HepG2 (cell line): ENCODE data around the gene FEM1C. TPM values are rescaled to one million over a fixed set of nuclear protein-coding genes. Genes with fewer than 3 reads are reported as not detected.

ENCODE experiments used
- AHDC1 ChIP-seq: sonication (generic); formaldehyde crosslinking; IDR thresholded peaks from 2 replicates; pipeline ENCODE4 v1.5.1; 2020; ENCODE audit warnings: mild to moderate bottlenecking, missing genetic modification reagents, borderline replicate concordance
- ARHGAP35 ChIP-seq: sonication (generic); formaldehyde crosslinking; IDR thresholded peaks from 2 replicates; pipeline ENCODE4 v1.9.0; 2022; ENCODE audit warnings: mild to moderate bottlenecking, inconsistent platforms, moderate library complexity, missing genetic modification reagents, borderline replicate concordance
- ESRRA ChIP-seq: sonication (generic); formaldehyde crosslinking; IDR thresholded peaks from 2 replicates; pipeline ENCODE4 v1.5.1; 2020; ENCODE audit warnings: mild to moderate bottlenecking, low read depth, missing genetic modification reagents
- GZF1 ChIP-seq: sonication (generic); formaldehyde crosslinking; IDR thresholded peaks from 2 replicates; pipeline ENCODE4 v1.5.1; 2020; ENCODE audit warnings: mild to moderate bottlenecking, missing genetic modification reagents
- KMT2B ChIP-seq: IDR thresholded peaks from 2 replicates; pipeline ENCODE4 v1.6.1; 2016; ENCODE audit warnings: missing genetic modification reagents, missing compliant biosample characterization
- LBX2 ChIP-seq: sonication (generic); formaldehyde crosslinking; IDR thresholded peaks from 2 replicates; pipeline ENCODE4 v1.5.0; 2020; ENCODE audit warnings: missing genetic modification reagents, mild to moderate bottlenecking, borderline replicate concordance
- NFKBIZ ChIP-seq: IDR thresholded peaks from 2 replicates; pipeline ENCODE4 v1.6.1; 2018; ENCODE audit warnings: missing genetic modification reagents, missing compliant biosample characterization
- PRDM4 ChIP-seq: sonication (generic); formaldehyde crosslinking; IDR thresholded peaks from 2 replicates; pipeline ENCODE4 v1.9.0; 2021; ENCODE audit warnings: missing genetic modification reagents, borderline replicate concordance
- STAG1 ChIP-seq: sonication (generic); formaldehyde crosslinking; IDR thresholded peaks from 2 replicates; pipeline ENCODE4 v1.4.0; 2020; ENCODE audit warnings: missing genetic modification reagents
- UBTF ChIP-seq: sonication (generic); formaldehyde crosslinking; IDR thresholded peaks from 2 replicates; pipeline ENCODE4 v1.4.0; 2020; ENCODE audit warnings: mild to moderate bottlenecking, missing genetic modification reagents
- ZBTB46 ChIP-seq: sonication (generic); formaldehyde crosslinking; IDR thresholded peaks from 2 replicates; pipeline ENCODE4 v1.4.0; 2020; ENCODE audit warnings: mild to moderate bottlenecking, missing genetic modification reagents, borderline replicate concordance
- ZNF30 ChIP-seq: sonication (generic); formaldehyde crosslinking; IDR thresholded peaks from 2 replicates; pipeline ENCODE4 v1.5.0; 2020; ENCODE audit warnings: mild to moderate bottlenecking, missing genetic modification reagents
- ZNF616 ChIP-seq: sonication (generic); formaldehyde crosslinking; IDR thresholded peaks from 2 replicates; pipeline ENCODE4 v1.5.0; 2020; ENCODE audit warnings: low read depth, mild to moderate bottlenecking, missing genetic modification reagents
- ZNF878 ChIP-seq: sonication (generic); formaldehyde crosslinking; IDR thresholded peaks from 2 replicates; pipeline ENCODE4 v1.8.1; 2023; ENCODE audit warnings: mild to moderate bottlenecking, missing genetic modification reagents, moderate library complexity
- polyA plus RNA-seq, 8 experiments: library from polyadenylated mRNA; depleted of rRNA in 3 of 8; stranded (reverse) in 7 of 8; unstranded in 1 of 8; fragments of >200 nt; fragmentation: Illumina TruSeq in 4 of 8; extraction: Trizol in 4 of 8; gene quantifications; 2 replicates each; pipeline versions ENCODE4 v1.2.1 to v1.2.3, GENCODE V29; 2011 to 2016; ENCODE audit warnings: low read depth in 4 of 8, missing spikeins in 1 of 8, mixed read lengths in 1 of 8; ENCODE audit not compliant: insufficient read depth in 1 of 8
- total RNA-seq, 5 experiments: library from RNA; depleted of rRNA; stranded (reverse); fragments of >200 nt; fragmentation: Illumina TruSeq; extraction: Trizol; gene quantifications; 2 replicates each; pipeline ENCODE4 v1.2.3, GENCODE V29; 2016; ENCODE audit warnings: low read depth in 1 of 5

Gene FEM1C
- total and polyA plus RNA-seq, 2 of the 13 experiments (the other 11 are each of a cell fraction or from before 2014, with no cell fraction given) = 5.5 to 8.3 TPM

GRCh38 chr5:115535479-115536035 is 9.0 kb downstream of the FEM1C start (continued):
- TF ChIP-seq AHDC1 (CRISPR knock-in tag) (no peak), ZNF616 (CRISPR knock-in tag) (no peak), KMT2B (CRISPR knock-in tag) (no peak), ZNF30 (CRISPR knock-in tag) (no peak), ZBTB46 (CRISPR knock-in tag) (no peak), UBTF (CRISPR knock-in tag) (no peak), NFKBIZ (no peak), LBX2 (CRISPR knock-in tag) (no peak), ZNF878 (CRISPR knock-in tag) (no peak), PRDM4 (CRISPR knock-in tag) (no peak), ARHGAP35 (CRISPR knock-in tag) (no peak), STAG1 (no peak), GZF1 (CRISPR knock-in tag) (no peak), ESRRA (no peak)
